K562 (cell line): ENCODE measurements around the gene BORCS5.

Experiments
- CTCF ChIP-seq, 3 experiments: IDR thresholded peaks in 2 of 3; conservative IDR thresholded peaks in 1 of 3; 2 replicates each; pipeline ENCODE4 v1.5.1; 2011 to 2012; ENCODE audit warnings: low read length in 3 of 3, mild to moderate bottlenecking in 3 of 3, control low read depth in 2 of 3, improper control_type of control experiment in 1 of 3, inconsistent platforms in 1 of 3, low read depth in 1 of 3, mixed read lengths in 1 of 3, moderate library complexity in 1 of 3; ENCODE audit not compliant: insufficient read depth in 2 of 3
- REST ChIP-seq, 2 experiments: fragments of 450-650 bp; formaldehyde crosslinking in 1 of 2; IDR thresholded peaks; 2 replicates each; pipeline versions ENCODE4 v1.4.0 to v1.6.1; 2014 to 2020; ENCODE audit warnings: mild to moderate bottlenecking in 2 of 2, borderline replicate concordance in 1 of 2, low read depth in 1 of 2

- TF ChIP-seq REST (IDR thresholded peaks at IDR 0.05; ENCODE audit: borderline replicate concordance) = no peak
- TF ChIP-seq REST (CRISPR knock-in tag; IDR thresholded peaks at IDR 0.05; ENCODE audit: low read depth) = no peak
- no peak for TF ChIP-seq CTCF (IDR thresholded peaks at IDR 0.05 in 2 of 3, conservative IDR thresholded peaks at IDR 0.05 in 1 of 3; ENCODE audit: insufficient read depth in 2 of 3, low read depth in 1 of 3, low read length in 3 of 3)
Measured at GRCh38 chr12:12364787-12365445, 8.0 kb downstream of the BORCS5 start.
